GM21526 (cell line): ENCODE measurements around the gene EPB41L5.
A peak's percentile ranks its signal among the peaks of the same experiment; 100 is the strongest.
"Not testable (repeated sequence)": the region's sequence is repeated elsewhere in the genome, so short reads cannot be mapped to it uniquely, and the experiment has no call there.

Experiments
- ATAC-seq: cut with Tn5 transposase; IDR thresholded peaks from one replicate; pipeline ENCODE4 v1.9.1; 2021; ENCODE audit warnings: moderate library complexity; ENCODE audit not compliant: unreplicated experiment, low FRiP score

The EPB41L5 gene

GRCh38 chr2:120091436-120091835 lies 78.6 kb downstream of the EPB41L5 start:
- no peak for ATAC-seq

DNA sequence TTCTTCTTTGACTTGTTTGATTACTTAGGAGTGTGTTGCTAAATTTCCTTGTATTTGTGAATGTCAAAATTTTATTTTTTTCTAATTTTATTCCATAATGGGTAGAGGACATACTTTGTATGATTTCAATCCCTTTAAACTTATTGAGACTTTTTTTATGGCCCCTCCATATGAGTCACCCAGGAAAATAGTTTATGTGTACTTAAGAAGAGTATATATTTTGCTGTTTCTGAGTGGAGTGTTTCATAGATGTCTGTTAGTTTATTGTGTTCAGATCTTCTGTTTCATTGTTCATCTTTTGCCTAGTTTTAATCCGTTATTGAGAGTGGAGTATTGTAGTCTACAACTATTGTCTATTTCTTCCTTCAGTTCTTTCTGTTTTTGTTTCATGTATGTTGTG lies 81.9 kb downstream of the EPB41L5 start:
- no peak for ATAC-seq

GRCh38 chr2:120100627-120101026 lies 87.8 kb downstream of the EPB41L5 start:
- no peak for ATAC-seq

DNA sequence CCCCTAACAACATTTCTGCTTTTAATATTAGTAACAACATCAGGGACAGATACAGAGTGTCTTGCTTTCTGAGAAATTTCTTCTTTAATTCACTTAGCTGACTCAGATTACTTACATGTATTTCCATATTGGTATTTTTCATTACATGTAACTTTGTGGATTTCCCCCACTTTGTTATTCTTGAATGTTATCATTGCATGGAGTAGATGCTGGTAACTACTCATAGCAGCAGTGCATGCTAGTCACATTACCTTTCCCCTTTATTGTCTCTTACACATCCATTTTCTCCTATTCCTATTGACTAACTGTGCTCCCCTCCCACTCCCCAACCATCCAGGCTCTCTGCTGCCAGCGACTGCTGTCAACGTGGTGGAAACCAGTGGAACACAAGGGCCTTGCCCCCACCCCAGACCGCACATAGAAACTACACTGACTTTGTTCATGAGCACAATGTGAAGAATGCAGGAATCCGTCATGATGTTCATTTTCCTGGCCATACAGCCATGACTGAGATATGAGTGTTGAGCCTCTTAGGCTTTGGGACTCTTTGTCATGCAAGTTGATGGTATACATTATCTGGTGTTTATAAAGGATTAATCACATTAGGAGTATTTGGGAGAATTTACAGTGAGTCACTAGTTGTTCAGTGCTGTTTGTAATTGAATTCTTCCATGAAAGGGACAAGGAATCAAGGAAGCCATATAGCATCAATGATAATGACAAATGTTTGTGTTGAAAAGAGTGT lies 91.0 kb downstream of the EPB41L5 start:
- no peak for ATAC-seq

DNA sequence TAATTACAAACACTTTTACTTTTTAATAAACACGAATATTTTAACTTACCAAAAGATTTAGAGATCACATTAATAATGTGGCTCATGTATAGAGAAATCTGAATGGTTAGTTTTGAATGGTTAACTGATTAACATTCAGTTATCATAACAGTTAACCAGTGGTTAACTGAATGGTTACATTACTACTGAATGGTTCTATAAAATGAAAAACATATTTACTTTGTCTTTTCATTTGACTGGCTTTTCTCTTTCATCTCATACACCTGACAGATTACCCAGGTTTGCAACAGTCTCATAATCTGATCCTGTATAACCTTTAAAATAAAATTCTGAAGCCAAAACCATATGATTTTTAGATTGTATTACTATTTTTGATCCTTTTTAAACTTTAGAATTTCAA lies 91.9 kb downstream of the EPB41L5 start:
- ATAC-seq, result no peak

GRCh38 chr2:120105360-120105759 lies 92.5 kb downstream of the EPB41L5 start:
- ATAC-seq, result peak; percentile 68

DNA sequence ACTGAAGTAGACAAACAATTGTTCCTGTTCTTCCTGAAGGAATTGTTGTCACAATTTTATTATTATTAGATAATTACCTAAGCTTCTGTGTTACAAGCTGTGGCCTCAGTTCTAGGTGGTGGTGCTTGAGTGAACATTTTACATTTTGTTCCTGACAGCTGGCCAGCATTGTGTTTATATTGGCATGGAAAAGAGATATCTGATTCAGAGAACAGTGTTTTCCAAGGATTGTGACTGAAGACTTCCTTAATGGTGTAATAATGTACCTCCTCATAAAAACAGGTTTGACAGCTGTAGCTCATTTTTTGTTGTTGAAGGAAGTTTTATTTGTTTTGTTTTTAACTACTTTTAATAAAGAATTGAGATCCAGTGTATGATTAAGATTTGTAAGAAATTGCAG lies 95.2 kb downstream of the EPB41L5 start:
- ATAC-seq, result no peak

GRCh38 chr2:120108749-120109148 lies 95.9 kb downstream of the EPB41L5 start:
- no peak for ATAC-seq

- ATAC-seq, result no peak
These were observed 96.5 kb downstream of the EPB41L5 start for GRCh38 chr2:120109186-120110061.

GRCh38 chr2:120110062-120110362 lies 97.1 kb downstream of the EPB41L5 start:
- no peak for ATAC-seq

GRCh38 chr2:120110507-120110906 lies 97.6 kb downstream of the EPB41L5 start:
- no peak for ATAC-seq

DNA sequence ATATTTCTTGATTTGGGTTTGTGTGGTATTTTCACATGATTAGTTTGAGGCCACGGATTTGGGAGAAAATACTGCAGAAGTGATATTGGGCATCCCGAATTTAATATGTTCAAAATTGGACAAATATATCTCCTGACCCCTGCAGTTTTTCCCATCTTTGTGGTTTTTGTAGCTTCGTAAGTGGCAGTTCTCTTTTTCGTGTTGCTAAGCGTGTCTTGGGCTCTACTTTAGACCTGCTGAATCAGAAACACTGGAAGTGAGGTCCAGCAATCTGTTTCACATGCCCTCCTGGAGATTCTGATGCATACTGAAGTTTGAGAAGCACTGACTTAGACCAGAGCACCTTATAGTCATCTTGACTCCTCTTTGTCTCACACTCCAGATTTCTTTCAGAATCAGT lies 98.3 kb downstream of the EPB41L5 start:
- ATAC-seq, result no peak

DNA sequence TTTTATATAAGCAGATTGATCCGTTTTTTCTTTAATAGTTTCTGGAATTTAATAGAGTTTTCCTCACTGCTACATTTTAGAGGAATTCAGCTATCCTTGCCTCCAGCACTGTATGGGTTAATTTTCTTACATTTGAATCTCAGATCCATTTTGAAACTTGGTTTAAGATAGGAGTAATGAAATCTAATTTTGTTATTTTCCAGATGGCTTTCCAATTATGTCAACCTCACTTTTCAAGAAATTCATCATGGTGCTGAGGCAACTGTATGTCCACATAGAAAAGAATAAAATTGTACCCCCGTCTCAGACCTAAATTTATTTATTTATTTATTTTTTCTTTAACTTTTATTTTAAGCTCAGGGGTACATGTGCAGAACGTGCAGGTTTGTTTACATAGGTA lies 105.1 kb downstream of the EPB41L5 start:
- ATAC-seq, result no peak

GRCh38 chr2:120118471-120118870 lies 105.6 kb downstream of the EPB41L5 start:
- ATAC-seq, result no peak

- not testable (repeated sequence) for ATAC-seq
These were observed 108.5 kb downstream of the EPB41L5 start for GRCh38 chr2:120121337-120121736.

DNA sequence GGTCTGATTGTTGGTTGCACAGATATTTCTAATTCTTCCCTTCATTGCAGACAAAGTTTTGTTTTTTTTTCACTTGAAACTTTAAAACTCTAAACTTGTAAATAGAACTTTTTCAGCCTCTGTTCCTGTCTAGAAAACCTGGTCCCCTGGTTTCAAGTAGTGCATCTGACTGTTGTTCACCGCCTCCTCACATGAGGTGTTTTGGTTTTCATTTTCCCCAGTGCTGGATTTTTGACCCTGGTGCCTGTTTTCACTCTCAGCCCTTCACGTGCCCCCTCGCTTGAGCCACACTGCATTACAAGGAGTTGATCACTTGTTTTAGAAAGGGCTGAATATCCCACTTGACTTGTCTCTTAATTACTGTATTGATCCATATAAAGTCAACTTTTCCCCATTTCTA lies 110.2 kb downstream of the EPB41L5 start:
- no peak for ATAC-seq

- ATAC-seq, result no peak
These were observed 112.3 kb downstream of the EPB41L5 start for GRCh38 chr2:120125195-120125594.

GRCh38 chr2:120128216-120128615 lies 115.3 kb downstream of the EPB41L5 start:
- no peak for ATAC-seq

- ATAC-seq, result no peak
These were observed 119.3 kb downstream of the EPB41L5 start for GRCh38 chr2:120132190-120132589.

GRCh38 chr2:120132691-120133090 lies 119.8 kb downstream of the EPB41L5 start:
- ATAC-seq, result no peak

- ATAC-seq, result no peak
These were observed 120.8 kb downstream of the EPB41L5 start for GRCh38 chr2:120133572-120134244.
